ENCODE measurements around the gene SUSD5. TPM values are rescaled to one million over a fixed set of nuclear protein-coding genes. Genes with fewer than 3 reads are reported as not detected.

Gene SUSD5
- total and polyA plus RNA-seq, 3 donors from 2014 or later: 4.9 to 7.7 (median 5.6) TPM

- DNase-seq: no peak
- TF ChIP-seq CTCF (IDR thresholded peaks at IDR 0.05): no peak
- TF ChIP-seq POLR2A (IDR thresholded peaks at IDR 0.05): no peak
- no peak overlapping the region for H3K4me3 ChIP-seq
- peaks cover 10% of the 10 kb centered on the region for H3K4me1 ChIP-seq
- 79 to 83% methylated on average over 4 of the region's 4 CpGs for WGBS, 2 donors
- H3K36me3 ChIP-seq (ENCODE audit: low read depth, missing control alignments): no peaks in the 10 kb centered on the region
- H3K27ac ChIP-seq: no peak overlapping the region
- intact Hi-C loops (cut with DNase I; ENCODE audit: low total_unique reads): no loop called here
- no peaks in the 10 kb centered on the region for H3K27me3 ChIP-seq
- H3K9me3 ChIP-seq: no peaks in the 10 kb centered on the region
Observed at GRCh38 chr3:33171580-33171979, 47.0 kb downstream of the SUSD5 start.

- no peak overlapping the region for H3K27ac ChIP-seq
- H3K4me3 ChIP-seq: no peak overlapping the region
- H3K36me3 ChIP-seq (ENCODE audit: low read depth, missing control alignments): no peaks in the 10 kb centered on the region
- intact Hi-C loops (cut with DNase I; ENCODE audit: low total_unique reads): no loop called here
- H3K9me3 ChIP-seq: no peaks in the 10 kb centered on the region
- peaks cover 10% of the 10 kb centered on the region for H3K4me1 ChIP-seq
- DNase-seq: no peak
- WGBS, 2 donors: 93 to 95% methylated on average over 6 of the region's 6 CpGs
- no peaks in the 10 kb centered on the region for H3K27me3 ChIP-seq
- TF ChIP-seq CTCF (IDR thresholded peaks at IDR 0.05) (no peak), POLR2A (IDR thresholded peaks at IDR 0.05) (no peak)
Observed at GRCh38 chr3:33170531-33170930, 48.1 kb downstream of the SUSD5 start.

- DNase-seq: no peak
- Histone ChIP-seq H3K4me1 (peaks cover 10% of the 10 kb centered on the region), H3K36me3 (ENCODE audit: low read depth, missing control alignments) (no peaks in the 10 kb centered on the region), H3K27ac (peak overlapping the region in 1 of 2 donors; percentile 45), H3K27me3 (no peaks in the 10 kb centered on the region), H3K9me3 (no peaks in the 10 kb centered on the region), H3K4me3 (no peak overlapping the region)
- no peak for TF ChIP-seq CTCF (IDR thresholded peaks at IDR 0.05)
- no peak for TF ChIP-seq POLR2A (IDR thresholded peaks at IDR 0.05)
- 44 to 55% methylated on average over 3 of the region's 3 CpGs for WGBS, 2 donors
- intact Hi-C loops (cut with DNase I; ENCODE audit: low total_unique reads): no loop called here
Observed at GRCh38 chr3:33167716-33168336, 50.8 kb downstream of the SUSD5 start.

GRCh38 chr3:33167284-33167683 lies 51.3 kb downstream of the SUSD5 start:
- Histone ChIP-seq H3K36me3 (ENCODE audit: low read depth, missing control alignments) (no peaks in the 10 kb centered on the region), H3K4me3 (no peak overlapping the region), H3K9me3 (no peaks in the 10 kb centered on the region), H3K4me1 (peaks cover 10% of the 10 kb centered on the region), H3K27ac (no peak overlapping the region), H3K27me3 (no peaks in the 10 kb centered on the region)
- TF ChIP-seq POLR2A (IDR thresholded peaks at IDR 0.05) (no peak), CTCF (IDR thresholded peaks at IDR 0.05) (no peak)
- DNase-seq: no peak
- 63 to 69% methylated on average over 3 of the region's 3 CpGs for WGBS, 2 donors
- intact Hi-C loops (cut with DNase I; ENCODE audit: low total_unique reads): no loop called here

- H3K27me3 ChIP-seq: no peaks in the 10 kb centered on the region
- H3K4me3 ChIP-seq: no peak overlapping the region
- no peaks in the 10 kb centered on the region for H3K36me3 ChIP-seq (ENCODE audit: low read depth, missing control alignments)
- intact Hi-C loops (cut with DNase I; ENCODE audit: low total_unique reads): no loop called here
- DNase-seq: no peak
- TF ChIP-seq POLR2A (IDR thresholded peaks at IDR 0.05) (no peak), CTCF (IDR thresholded peaks at IDR 0.05) (no peak)
- peaks cover 10% of the 10 kb centered on the region for H3K4me1 ChIP-seq
- no peaks in the 10 kb centered on the region for H3K9me3 ChIP-seq
- 78 to 80% methylated on average over 2 of the region's 2 CpGs for WGBS, 2 donors
- H3K27ac ChIP-seq: no peak overlapping the region
Observed at GRCh38 chr3:33166095-33166494, 52.5 kb downstream of the SUSD5 start.
